Activated B cell treated with CpG ODN at 0.5 μM for 24 hours (primary cell): ENCODE results near the gene ABCD1. TPM values are rescaled to one million over a fixed set of nuclear protein-coding genes. Genes with fewer than 3 reads are reported as not detected.
"Not testable (repeated sequence)": the region's sequence is repeated elsewhere in the genome, so short reads cannot be mapped to it uniquely, and the experiment has no call there.

Source experiments
- ATAC-seq: fragments of 200-7000 bp; cut with Tn5 transposase; one replicate; pipeline ENCODE4 v1.10.0; 2021; ENCODE audit warnings: low read depth, mild to moderate bottlenecking, moderate library complexity
- CTCF ChIA-PET: fragments of 350-600 bp; sonication (Branson Sonifier 250); formaldehyde crosslinking; loops from one replicate; lab custom pipeline; 2021; ENCODE audit warnings: antibody characterized with exemption; lab: Charles Lee
- POLR2A ChIA-PET: fragments of 350-600 bp; sonication (Branson Sonifier 250); formaldehyde crosslinking; loops from one replicate; lab custom pipeline; 2021; ENCODE audit warnings: antibody characterized with exemption; lab: Charles Lee
- DNase-seq: peaks from one replicate; pipeline ENCODE4 v3.0.0; 2022
- H3K27ac Mint-ChIP-seq: one replicate; pipeline ENCODE4 v1.8.0; 2020; ENCODE audit warnings: mixed read lengths
- H3K27me3 Mint-ChIP-seq: one replicate; pipeline ENCODE4 v1.8.0; 2021; ENCODE audit warnings: mixed read lengths
- H3K36me3 Mint-ChIP-seq: one replicate; pipeline ENCODE4 v1.8.0; 2021; ENCODE audit warnings: low read depth, mixed read lengths
- H3K4me1 Mint-ChIP-seq: one replicate; pipeline ENCODE4 v1.8.0; 2021; ENCODE audit warnings: mixed read lengths
- H3K4me3 Mint-ChIP-seq: one replicate; pipeline ENCODE4 v1.8.0; 2020; ENCODE audit warnings: mild to moderate bottlenecking, mixed read lengths
- H3K9me3 Mint-ChIP-seq: one replicate; pipeline ENCODE4 v1.8.0; 2020; ENCODE audit warnings: mixed read lengths
- CTCF ChIP-seq: fragments of 200-600 bp; IDR thresholded peaks from one replicate; pipeline ENCODE4 v1.8.0; 2022; ENCODE audit warnings: antibody characterized with exemption, mild to moderate bottlenecking
- intact Hi-C: fragments of 100-400 bp; cut with micrococcal nuclease; formaldehyde crosslinking; loops from one replicate; pipeline ENCODE4 v1.15.1; 2024
- total RNA-seq: library from RNA; stranded (reverse); gene quantifications from 2 replicates; pipeline ENCODE4 v1.2.3, GENCODE V29; 2022

The ABCD1 gene
- total RNA-seq, 1 donor from 2014 or later: 2.8 TPM

- H3K36me3 Mint-ChIP-seq: peaks cover 14% of the 10 kb centered on the region
- TF ChIP-seq CTCF: no peak
- ATAC-seq: no peak
- peaks cover 39% of the 10 kb centered on the region for H3K4me1 Mint-ChIP-seq
- no peaks in the 10 kb centered on the region for H3K27me3 Mint-ChIP-seq
- DNase-seq: no peak
- H3K9me3 Mint-ChIP-seq: no peaks in the 10 kb centered on the region
- intact Hi-C loops: no loop called here
- ChIA-PET POLR2A (no interaction called here), CTCF (no interaction called here)
- no peak overlapping the region for H3K4me3 Mint-ChIP-seq
- no peak overlapping the region for H3K27ac Mint-ChIP-seq
Measured at GRCh38 chrX:153739754-153740486, 15.3 kb downstream of the ABCD1 start.

GRCh38 chrX:153740631-153741222, 16.1 kb downstream of the ABCD1 start:
- ChIA-PET POLR2A (no interaction called here), CTCF (no interaction called here)
- no peak for ATAC-seq
- intact Hi-C loops: no loop called here
- TF ChIP-seq CTCF: no peak
- Mint-ChIP-seq H3K36me3 (peaks cover 9% of the 10 kb centered on the region), H3K27ac (no peak overlapping the region), H3K9me3 (no peaks in the 10 kb centered on the region), H3K4me1 (peaks cover 36% of the 10 kb centered on the region), H3K4me3 (peak overlapping the region; percentile 38), H3K27me3 (no peaks in the 10 kb centered on the region)
- no peak for DNase-seq

- POLR2A ChIA-PET: no interaction called here
- Mint-ChIP-seq H3K9me3 (no peaks in the 10 kb centered on the region), H3K4me3 (no peak overlapping the region)
Measured at GRCh38 chrX:153741446-153741845, 16.8 kb downstream of the ABCD1 start.

GRCh38 chrX:153742111-153742510, 17.5 kb downstream of the ABCD1 start:
- H3K4me1 Mint-ChIP-seq: peaks cover 36% of the 10 kb centered on the region
- H3K27me3 Mint-ChIP-seq, H3K27ac Mint-ChIP-seq, ATAC-seq, H3K9me3 Mint-ChIP-seq, POLR2A ChIA-PET, DNase-seq, CTCF ChIA-PET, intact Hi-C loops, H3K36me3 Mint-ChIP-seq, H3K4me3 Mint-ChIP-seq: not testable (repeated sequence)

More at GRCh38 chrX:153741446-153741845, 16.8 kb downstream of the ABCD1 start:
- intact Hi-C loops: no loop called here
- peaks cover 9% of the 10 kb centered on the region for H3K36me3 Mint-ChIP-seq
- H3K27ac Mint-ChIP-seq: no peak overlapping the region
- CTCF ChIA-PET: no interaction called here
- H3K4me1 Mint-ChIP-seq: peaks cover 36% of the 10 kb centered on the region
- no peaks in the 10 kb centered on the region for H3K27me3 Mint-ChIP-seq
- no peak for DNase-seq
- TF ChIP-seq CTCF: no peak
- no peak for ATAC-seq

- DNase-seq, ATAC-seq, H3K27me3 Mint-ChIP-seq, H3K9me3 Mint-ChIP-seq, intact Hi-C loops, H3K36me3 Mint-ChIP-seq, POLR2A ChIA-PET, H3K27ac Mint-ChIP-seq, H3K4me3 Mint-ChIP-seq, CTCF ChIA-PET: not testable (repeated sequence)
- H3K4me1 Mint-ChIP-seq: peaks cover 36% of the 10 kb centered on the region
Measured at GRCh38 chrX:153742796-153743467, 18.3 kb downstream of the ABCD1 start.

GRCh38 chrX:153743468-153744209, 19.0 kb downstream of the ABCD1 start:
- DNase-seq, H3K27ac Mint-ChIP-seq, intact Hi-C loops, CTCF ChIA-PET, POLR2A ChIA-PET, H3K36me3 Mint-ChIP-seq, ATAC-seq, H3K9me3 Mint-ChIP-seq, H3K27me3 Mint-ChIP-seq, H3K4me3 Mint-ChIP-seq: not testable (repeated sequence)
- H3K4me1 Mint-ChIP-seq: peaks cover 36% of the 10 kb centered on the region
